CD4-positive, alpha-beta T cell treated with Interleukin-17A for 1 hour (primary cell): ENCODE data around the gene NUP93.
"Not testable (repeated sequence)": the region's sequence is repeated elsewhere in the genome, so short reads cannot be mapped to it uniquely, and the experiment has no call there.

Source experiments
- DNase-seq: peaks from one replicate; pipeline ENCODE4 v3.0.0-alpha.2; 2020

The NUP93 gene

GRCh38 chr16:56783344-56783743 is 53.4 kb downstream of the NUP93 start:
- no peak for DNase-seq

GRCh38 chr16:56785317-56785716 is 55.4 kb downstream of the NUP93 start:
- no peak for DNase-seq

- DNase-seq = no peak
Observed at GRCh38 chr16:56787167-56787566, 57.2 kb downstream of the NUP93 start.

- no peak for DNase-seq
Observed at GRCh38 chr16:56788435-56788834, 58.5 kb downstream of the NUP93 start.

GRCh38 chr16:56789360-56789759 is 59.4 kb downstream of the NUP93 start:
- peak; percentile 24 for DNase-seq

- no peak for DNase-seq
Observed at GRCh38 chr16:56792967-56793366, 63.0 kb downstream of the NUP93 start.

GRCh38 chr16:56793492-56793891 is 63.6 kb downstream of the NUP93 start:
- peak; percentile 13 for DNase-seq

- no peak for DNase-seq
Observed at GRCh38 chr16:56795011-56795410, 65.1 kb downstream of the NUP93 start.

GRCh38 chr16:56797038-56797437 is 67.1 kb downstream of the NUP93 start:
- DNase-seq = not testable (repeated sequence)

- DNase-seq = no peak
Observed at GRCh38 chr16:56797861-56798260, 67.9 kb downstream of the NUP93 start.

GRCh38 chr16:56798955-56799354 is 69.0 kb downstream of the NUP93 start:
- DNase-seq = no peak

- DNase-seq = no peak
Observed at GRCh38 chr16:56800355-56800754, 70.4 kb downstream of the NUP93 start.

GRCh38 chr16:56801762-56802161 is 71.8 kb downstream of the NUP93 start:
- DNase-seq = no peak

- no peak for DNase-seq
Observed at GRCh38 chr16:56807011-56807675, 77.2 kb downstream of the NUP93 start.

GRCh38 chr16:56807676-56808067 is 77.7 kb downstream of the NUP93 start:
- DNase-seq = not testable (repeated sequence)

- no peak for DNase-seq
Observed at GRCh38 chr16:56810954-56811353, 81.0 kb downstream of the NUP93 start.

- not testable (repeated sequence) for DNase-seq
Observed at GRCh38 chr16:56811602-56812001, 81.7 kb downstream of the NUP93 start.

- no peak for DNase-seq
Observed at GRCh38 chr16:56812884-56813283, 83.0 kb downstream of the NUP93 start.

GRCh38 chr16:56814537-56815432 is 84.9 kb downstream of the NUP93 start:
- DNase-seq = no peak

- no peak for DNase-seq
Observed at GRCh38 chr16:56815721-56816120, 85.8 kb downstream of the NUP93 start.

- no peak for DNase-seq
Observed at GRCh38 chr16:56817056-56817455, 87.1 kb downstream of the NUP93 start.

- DNase-seq = no peak
Observed at GRCh38 chr16:56817938-56818337, 88.0 kb downstream of the NUP93 start.

- no peak for DNase-seq
Observed at GRCh38 chr16:56823081-56823733, 93.3 kb downstream of the NUP93 start.

- DNase-seq = no peak
Observed at GRCh38 chr16:56824331-56824730, 94.4 kb downstream of the NUP93 start.
